OCI-LY7 (cell line): Measurements from ENCODE around the gene GH1. TPM values are rescaled to one million over a fixed set of nuclear protein-coding genes. Genes with fewer than 3 reads are reported as not detected.
"Not testable (repeated sequence)": the region's sequence is repeated elsewhere in the genome, so short reads cannot be mapped to it uniquely, and the experiment has no call there.

Source experiments
- BruUV-seq: library from RNA; stranded (reverse); fragments of 400-500 nt; replicated peaks from 2 replicates; lab custom pipeline; 2021; lab: Mats Ljungman, UMichigan
- CTCF ChIA-PET: fragments of 300-600 bp; sonication (Branson Sonifier 250); formaldehyde crosslinking; loops from one replicate; lab custom pipeline; 2022; ENCODE audit warnings: antibody characterized with exemption; ENCODE audit not compliant: unreplicated experiment; lab: Charles Lee
- POLR2A ChIA-PET: fragments of 300-600 bp; sonication (Branson Sonifier 250); formaldehyde crosslinking; loops from one replicate; lab custom pipeline; 2022; ENCODE audit warnings: antibody characterized with exemption; lab: Charles Lee
- DNase-seq: peaks from one replicate; pipeline ENCODE4 v3.0.0-alpha.2; 2015; ENCODE audit warnings: low spot score
- H2AFZ ChIP-seq: fragments of 200-600 bp; sonication (generic), shearing (Covaris generic); 2 replicates; pipeline ENCODE4 v1.6.1; 2014; ENCODE audit warnings: mild to moderate bottlenecking, antibody characterized with exemption, low read length, moderate library complexity
- H3K27ac ChIP-seq: fragments of 200-600 bp; sonication (generic); 2 replicates; pipeline ENCODE4 v1.5.1; 2014; ENCODE audit warnings: mixed run types, low read depth, mild to moderate bottlenecking, moderate library complexity, low read length, inconsistent platforms; ENCODE audit not compliant: poor library complexity, severe bottlenecking
- H3K36me3 ChIP-seq: fragments of 200-600 bp; sonication (generic); 2 replicates; pipeline ENCODE4 v1.6.1; 2014; ENCODE audit warnings: mild to moderate bottlenecking, antibody characterized with exemption, low read length, moderate library complexity, mixed read lengths; ENCODE audit not compliant: insufficient read depth
- H3K4me1 ChIP-seq: fragments of 200-600 bp; sonication (generic); 2 replicates; pipeline ENCODE4 v1.5.1; 2014; ENCODE audit warnings: mild to moderate bottlenecking, low read length; ENCODE audit not compliant: insufficient read depth, poor library complexity, severe bottlenecking
- H3K4me2 ChIP-seq: fragments of 200-600 bp; sonication (generic); 2 replicates; pipeline ENCODE4 v1.6.1; 2014; ENCODE audit warnings: mild to moderate bottlenecking, low read length
- H3K4me3 ChIP-seq: fragments of 200-600 bp; sonication (generic); 2 replicates; pipeline ENCODE4 v1.5.1; 2014; ENCODE audit warnings: mild to moderate bottlenecking, low read depth, low read length; ENCODE audit not compliant: poor library complexity, severe bottlenecking
- H3K79me2 ChIP-seq: fragments of 200-600 bp; sonication (generic); 2 replicates; pipeline ENCODE4 v1.6.1; 2016; ENCODE audit warnings: low read depth, mild to moderate bottlenecking, low read length, moderate library complexity, mixed read lengths; ENCODE audit not compliant: insufficient read depth
- H3K9me2 ChIP-seq: fragments of 200-600 bp; sonication (generic); 2 replicates; pipeline ENCODE4 v1.6.1; 2016; ENCODE audit warnings: mild to moderate bottlenecking, low read length, mixed read lengths; ENCODE audit not compliant: insufficient read depth
- H3K9me3 ChIP-seq: fragments of 200-600 bp; sonication (generic); 2 replicates; pipeline ENCODE4 v1.6.1; 2014; ENCODE audit warnings: mild to moderate bottlenecking, mixed run types, low read length, mixed read lengths
- H4K20me1 ChIP-seq: fragments of 200-600 bp; sonication (generic); 2 replicates; pipeline ENCODE4 v1.6.1; 2014; ENCODE audit warnings: mild to moderate bottlenecking, antibody characterized with exemption, low read length, moderate library complexity, mixed read lengths; ENCODE audit not compliant: insufficient read depth
- intact Hi-C: fragments of 100-400 bp; cut with micrococcal nuclease; formaldehyde crosslinking; loops from one replicate; pipeline ENCODE4 v1.10.0; 2022; ENCODE audit not compliant: unreplicated experiment
- total RNA-seq, 2 experiments: library from RNA; depleted of rRNA in 1 of 2; stranded (reverse); fragments of >200 nt in 1 of 2; shearing (Covaris generic) in 1 of 2; gene quantifications; 2 replicates each; pipeline ENCODE4 v1.2.3, GENCODE V29; 2014 to 2022
- TF ChIP-seq, protein P1 (sequence below): fragments of 200-600 bp; sonication (generic); conservative IDR thresholded peaks from 2 replicates; pipeline ENCODE4 v1.5.1; 2014; ENCODE audit warnings: mild to moderate bottlenecking, antibody characterized with exemption, low read length, moderate library complexity, mixed read lengths

GH1 gene
- total RNA-seq, 2 experiments from 2014 or later, result 4.3 TPM; not detected in 1

DNA sequence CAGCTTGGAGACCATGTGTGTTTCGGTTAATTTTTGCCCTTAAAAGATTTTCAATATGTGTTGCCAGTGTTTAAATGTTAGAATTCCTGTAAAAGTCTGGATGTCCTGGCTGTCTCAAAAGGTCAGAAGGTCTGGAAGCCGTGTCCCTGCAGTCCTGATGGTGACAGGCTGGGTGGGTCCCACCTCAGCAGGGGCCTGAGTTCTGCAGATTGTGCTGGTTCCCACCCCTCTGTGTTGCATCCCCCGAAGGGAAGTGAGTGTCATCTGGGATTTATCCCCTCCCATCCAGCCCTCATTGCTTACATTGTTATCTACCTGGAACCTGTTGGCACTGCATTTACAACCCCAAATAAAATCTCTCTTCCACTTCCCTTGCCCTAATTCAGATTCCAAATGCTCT lies 24.6 kb downstream of the GH1 start:
- intact Hi-C loops, result loop anchor here (5.0 kb wide), 1 partner anchor 98 kb away; no protein-coding TSS in a partner anchor
- H3K79me2 ChIP-seq, H4K20me1 ChIP-seq, H3K4me1 ChIP-seq, H3K9me2 ChIP-seq, H3K27ac ChIP-seq, DNase-seq, H3K36me3 ChIP-seq, H3K9me3 ChIP-seq, BruUV-seq, H3K4me2 ChIP-seq, POLR2A ChIA-PET, H2AFZ ChIP-seq, H3K4me3 ChIP-seq, CTCF ChIA-PET: not testable (repeated sequence)

DNA sequence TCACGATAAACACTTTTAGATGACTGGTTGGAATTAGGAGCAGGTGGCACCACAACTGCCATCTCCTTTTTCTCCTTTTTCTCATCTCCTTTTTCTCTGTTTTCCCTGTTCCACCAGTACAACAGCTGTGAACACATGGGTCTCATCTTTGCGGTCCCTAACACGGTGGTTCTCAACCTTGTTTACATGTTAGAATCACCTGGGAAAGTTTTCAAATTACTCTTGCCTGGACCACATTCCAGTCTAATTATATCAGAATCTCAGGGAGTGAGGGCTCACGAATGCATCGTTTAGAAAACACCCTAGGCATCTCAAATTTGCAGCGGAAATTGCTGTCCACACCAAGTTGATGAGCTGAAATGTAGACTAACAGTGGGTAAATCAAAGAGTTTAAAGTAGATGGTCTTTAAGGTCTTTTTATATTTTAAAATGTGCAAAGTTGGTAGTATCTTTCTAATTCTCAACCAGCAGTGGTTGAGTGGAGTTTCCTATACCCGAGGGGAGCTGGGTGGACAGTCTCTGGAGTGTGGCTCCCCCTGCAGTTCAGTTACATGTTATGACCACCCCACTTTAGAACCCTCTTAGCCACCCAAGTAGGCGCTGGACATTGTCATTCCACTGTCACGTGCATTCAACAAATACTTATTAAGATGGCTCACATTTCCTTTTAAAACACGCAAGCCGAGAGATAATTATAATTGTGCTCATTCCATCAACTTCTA lies 26.2 kb downstream of the GH1 start:
- H2AFZ ChIP-seq, POLR2A ChIA-PET, CTCF ChIA-PET, BruUV-seq, H3K4me2 ChIP-seq, H3K4me1 ChIP-seq, H3K9me2 ChIP-seq, H3K27ac ChIP-seq, H3K79me2 ChIP-seq, H3K4me3 ChIP-seq, H3K36me3 ChIP-seq, H4K20me1 ChIP-seq, H3K9me3 ChIP-seq: not testable (repeated sequence)
- TF ChIP-seq, protein P1, sequence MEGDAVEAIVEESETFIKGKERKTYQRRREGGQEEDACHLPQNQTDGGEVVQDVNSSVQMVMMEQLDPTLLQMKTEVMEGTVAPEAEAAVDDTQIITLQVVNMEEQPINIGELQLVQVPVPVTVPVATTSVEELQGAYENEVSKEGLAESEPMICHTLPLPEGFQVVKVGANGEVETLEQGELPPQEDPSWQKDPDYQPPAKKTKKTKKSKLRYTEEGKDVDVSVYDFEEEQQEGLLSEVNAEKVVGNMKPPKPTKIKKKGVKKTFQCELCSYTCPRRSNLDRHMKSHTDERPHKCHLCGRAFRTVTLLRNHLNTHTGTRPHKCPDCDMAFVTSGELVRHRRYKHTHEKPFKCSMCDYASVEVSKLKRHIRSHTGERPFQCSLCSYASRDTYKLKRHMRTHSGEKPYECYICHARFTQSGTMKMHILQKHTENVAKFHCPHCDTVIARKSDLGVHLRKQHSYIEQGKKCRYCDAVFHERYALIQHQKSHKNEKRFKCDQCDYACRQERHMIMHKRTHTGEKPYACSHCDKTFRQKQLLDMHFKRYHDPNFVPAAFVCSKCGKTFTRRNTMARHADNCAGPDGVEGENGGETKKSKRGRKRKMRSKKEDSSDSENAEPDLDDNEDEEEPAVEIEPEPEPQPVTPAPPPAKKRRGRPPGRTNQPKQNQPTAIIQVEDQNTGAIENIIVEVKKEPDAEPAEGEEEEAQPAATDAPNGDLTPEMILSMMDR, result peak; percentile 67
- intact Hi-C loops, result loop anchor here (5.0 kb wide), 1 partner anchor 100 kb away; no protein-coding TSS in a partner anchor
- peak; percentile 29 for DNase-seq

DNA sequence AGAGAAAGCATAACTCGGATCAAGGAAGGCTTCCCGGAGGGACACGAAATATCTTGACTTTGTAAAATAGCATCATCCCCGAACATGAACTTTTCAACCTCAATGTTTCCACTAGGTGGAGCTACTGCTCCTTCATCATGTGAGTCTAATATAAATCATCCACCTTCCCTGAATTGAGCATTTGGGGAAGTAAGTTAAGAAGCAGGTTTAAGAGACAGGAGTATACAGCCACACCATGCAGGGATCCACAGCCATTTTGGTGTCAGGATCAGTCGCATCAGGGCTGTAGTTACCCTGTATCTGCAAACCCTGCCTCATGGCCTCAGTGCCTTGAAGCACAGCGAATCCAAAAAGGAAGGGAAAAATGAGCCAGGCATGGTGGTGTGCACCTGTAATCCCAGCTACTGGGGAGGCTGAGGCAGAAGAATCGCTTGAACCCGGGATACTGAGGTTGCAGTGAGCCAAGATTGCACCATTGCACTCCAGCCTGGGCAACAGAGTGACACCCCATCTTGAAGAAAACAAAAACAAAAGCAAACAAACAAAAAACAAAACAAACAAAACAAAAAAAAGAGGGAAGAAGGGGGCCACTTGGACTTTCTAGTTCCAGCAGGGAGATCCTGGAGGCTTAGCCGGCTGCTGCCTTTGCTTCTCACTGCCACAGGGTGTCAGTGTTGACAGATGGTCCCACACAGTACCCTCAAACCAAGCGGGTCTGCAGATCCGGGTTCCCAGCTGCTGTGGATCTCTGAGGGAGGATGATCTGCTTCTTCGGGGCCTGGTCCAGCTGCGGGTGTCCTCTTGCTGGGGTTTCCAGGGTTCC lies 29.4 kb downstream of the GH1 start:
- H4K20me1 ChIP-seq, H3K9me2 ChIP-seq, H3K27ac ChIP-seq, H3K9me3 ChIP-seq, H3K36me3 ChIP-seq, intact Hi-C loops, POLR2A ChIA-PET, H3K4me2 ChIP-seq, H3K4me1 ChIP-seq, H3K79me2 ChIP-seq, BruUV-seq, H2AFZ ChIP-seq, H3K4me3 ChIP-seq: not testable (repeated sequence)
- CTCF ChIA-PET, result interaction anchor here (0.8 kb wide), 1 partner anchor 244 kb away, joined by 3 read pairs; no protein-coding TSS in a partner anchor
- TF ChIP-seq, protein P1, result peak; percentile 66
- DNase-seq, result peak; percentile 60

DNA sequence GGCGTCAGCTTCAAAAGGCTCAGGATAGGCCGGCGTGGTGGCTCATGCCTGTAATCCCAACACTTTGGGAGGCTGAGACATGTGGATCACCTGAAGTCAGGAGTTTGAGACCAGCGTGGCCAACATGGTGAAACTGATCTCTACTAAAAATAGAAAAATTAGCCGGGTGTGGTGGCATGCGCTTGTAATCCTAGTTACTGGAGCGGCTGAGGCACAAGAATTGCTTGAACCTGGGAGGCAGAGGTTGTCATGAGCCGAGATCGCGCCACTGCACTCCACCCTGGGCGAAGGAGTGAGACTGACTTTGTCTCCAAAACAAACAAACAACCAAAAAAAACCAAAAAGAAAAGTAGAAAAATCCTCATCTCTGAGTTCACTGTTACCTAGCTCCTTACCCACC lies 33.5 kb downstream of the GH1 start:
- H3K4me3 ChIP-seq, H2AFZ ChIP-seq, POLR2A ChIA-PET, H4K20me1 ChIP-seq, H3K4me2 ChIP-seq, DNase-seq, H3K9me3 ChIP-seq, BruUV-seq, CTCF ChIA-PET, H3K36me3 ChIP-seq, H3K79me2 ChIP-seq, H3K27ac ChIP-seq, H3K4me1 ChIP-seq, intact Hi-C loops, H3K9me2 ChIP-seq: not testable (repeated sequence)

DNA sequence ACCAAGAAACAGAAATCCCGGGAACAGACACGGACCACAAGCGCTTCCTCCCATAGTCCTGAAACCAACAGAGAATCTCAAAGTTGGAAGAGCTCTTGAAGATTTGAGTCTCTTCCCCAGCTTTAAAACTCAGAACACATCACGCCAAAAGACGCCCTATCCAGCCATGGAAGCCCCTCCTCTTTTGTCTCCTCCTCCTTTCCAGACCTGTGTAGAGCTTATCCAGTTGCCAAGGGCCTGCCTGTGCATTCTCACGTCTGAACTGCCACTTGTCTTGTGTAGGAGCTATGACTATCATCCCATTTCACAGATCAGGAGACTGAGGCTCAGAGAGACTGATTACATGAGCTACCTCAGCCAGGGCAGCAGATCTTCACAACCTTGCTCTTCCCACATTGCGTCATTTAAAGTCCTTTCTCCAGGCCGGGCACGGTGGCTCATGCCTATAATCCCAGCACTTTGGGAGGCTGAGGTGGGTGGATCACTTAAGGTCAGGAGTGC lies 36.0 kb downstream of the GH1 start:
- H3K4me2 ChIP-seq, H3K4me3 ChIP-seq, H3K36me3 ChIP-seq, intact Hi-C loops, CTCF ChIA-PET, H4K20me1 ChIP-seq, BruUV-seq, H2AFZ ChIP-seq, H3K27ac ChIP-seq, H3K4me1 ChIP-seq, H3K79me2 ChIP-seq, H3K9me3 ChIP-seq, H3K9me2 ChIP-seq, DNase-seq: not testable (repeated sequence)
- POLR2A ChIA-PET, result interaction anchor here (0.7 kb wide), 1 partner anchor 93 kb away, joined by 4 read pairs; no protein-coding TSS in a partner anchor
